ENCODE measurements around the gene PCSK6. TPM values are rescaled to one million over a fixed set of nuclear protein-coding genes. Genes with fewer than 3 reads are reported as not detected.

The PCSK6 gene
- total RNA-seq, 4 donors from 2014 or later = 1.4 to 12.8 (median 6.9) TPM

DNA sequence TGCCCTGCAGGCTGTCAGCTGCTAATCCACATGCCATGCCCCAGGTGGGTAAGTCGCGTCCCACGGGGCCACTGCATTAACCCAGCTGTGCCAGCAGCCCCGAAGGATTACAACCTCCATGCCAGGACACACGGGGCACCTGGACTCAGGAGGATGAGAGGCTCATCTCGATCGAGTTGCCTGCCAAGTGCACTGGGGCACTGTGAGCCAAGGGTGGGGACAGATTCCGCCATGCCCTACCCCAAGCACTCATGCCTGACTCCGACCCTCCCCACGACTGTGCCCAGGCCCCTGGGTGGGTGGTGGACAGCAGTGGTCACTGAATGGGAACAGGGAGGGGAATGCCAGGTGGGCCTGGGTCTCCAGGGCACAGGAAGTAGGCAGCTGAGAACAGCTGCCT, 173.8 kb downstream of the PCSK6 start:
- DNase-seq = peak in 1 of 2 donors; percentile 8
- Histone ChIP-seq H3K4me3 (no peak overlapping the region), H3K27me3 (no peaks in the 10 kb centered on the region), H3K27ac (no peak overlapping the region), H3K4me1 (no peaks in the 10 kb centered on the region), H3K9me3 (no peaks in the 10 kb centered on the region), H3K36me3 (no peaks in the 10 kb centered on the region)
- TF ChIP-seq, protein P1, sequence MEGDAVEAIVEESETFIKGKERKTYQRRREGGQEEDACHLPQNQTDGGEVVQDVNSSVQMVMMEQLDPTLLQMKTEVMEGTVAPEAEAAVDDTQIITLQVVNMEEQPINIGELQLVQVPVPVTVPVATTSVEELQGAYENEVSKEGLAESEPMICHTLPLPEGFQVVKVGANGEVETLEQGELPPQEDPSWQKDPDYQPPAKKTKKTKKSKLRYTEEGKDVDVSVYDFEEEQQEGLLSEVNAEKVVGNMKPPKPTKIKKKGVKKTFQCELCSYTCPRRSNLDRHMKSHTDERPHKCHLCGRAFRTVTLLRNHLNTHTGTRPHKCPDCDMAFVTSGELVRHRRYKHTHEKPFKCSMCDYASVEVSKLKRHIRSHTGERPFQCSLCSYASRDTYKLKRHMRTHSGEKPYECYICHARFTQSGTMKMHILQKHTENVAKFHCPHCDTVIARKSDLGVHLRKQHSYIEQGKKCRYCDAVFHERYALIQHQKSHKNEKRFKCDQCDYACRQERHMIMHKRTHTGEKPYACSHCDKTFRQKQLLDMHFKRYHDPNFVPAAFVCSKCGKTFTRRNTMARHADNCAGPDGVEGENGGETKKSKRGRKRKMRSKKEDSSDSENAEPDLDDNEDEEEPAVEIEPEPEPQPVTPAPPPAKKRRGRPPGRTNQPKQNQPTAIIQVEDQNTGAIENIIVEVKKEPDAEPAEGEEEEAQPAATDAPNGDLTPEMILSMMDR (IDR thresholded peaks at IDR 0.05) = no peak
- TF ChIP-seq POLR2A (IDR thresholded peaks at IDR 0.05) = no peak
- intact Hi-C loops (cut with DNase I; ENCODE audit: low total_unique reads) = no loop called here

DNA sequence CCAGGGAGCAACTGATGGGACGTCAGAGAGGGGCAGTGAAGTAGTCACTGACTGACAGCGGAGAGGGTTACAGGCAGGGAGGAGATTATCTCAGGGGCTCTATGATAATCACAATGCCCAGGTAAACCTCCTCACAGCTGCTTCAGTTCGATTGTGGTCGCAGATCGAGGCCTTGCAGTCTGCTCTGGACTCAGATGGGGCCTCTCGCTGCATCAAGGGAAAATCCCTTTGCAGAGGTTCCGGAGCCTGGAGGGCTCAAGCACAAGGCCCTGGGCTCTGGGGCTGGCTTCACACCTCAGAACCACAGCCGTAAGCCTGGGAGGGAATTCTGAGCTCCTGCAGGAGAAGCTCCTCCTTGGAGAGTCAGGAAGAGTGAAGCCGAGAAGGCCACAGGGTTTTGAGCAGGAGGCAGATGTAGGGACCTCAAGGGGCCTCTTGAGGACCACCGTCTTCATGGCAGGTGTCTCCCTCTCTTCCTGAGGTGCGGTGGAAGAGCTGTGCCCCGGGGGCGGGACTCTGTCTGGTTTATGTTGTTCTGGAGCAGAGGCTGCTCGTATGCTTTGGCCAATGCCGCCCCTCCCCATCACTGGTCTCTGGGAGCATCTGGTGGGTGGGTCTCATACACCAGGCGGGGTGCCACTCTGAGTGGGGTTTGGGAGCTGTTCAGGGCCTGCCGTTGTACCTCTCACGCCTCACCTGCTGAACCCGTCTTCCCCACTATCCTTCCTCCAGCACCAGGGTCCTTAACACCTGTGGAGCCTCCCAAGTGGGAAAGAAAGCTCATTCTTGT, 175.0 kb downstream of the PCSK6 start:
- Histone ChIP-seq H3K36me3 (no peaks in the 10 kb centered on the region), H3K27ac (no peak overlapping the region), H3K4me1 (no peaks in the 10 kb centered on the region), H3K4me3 (no peak overlapping the region), H3K27me3 (no peaks in the 10 kb centered on the region), H3K9me3 (no peaks in the 10 kb centered on the region)
- TF ChIP-seq, protein P1 (IDR thresholded peaks at IDR 0.05) = no peak
- TF ChIP-seq POLR2A (IDR thresholded peaks at IDR 0.05) = no peak
- peak; percentile 5 to 6 for DNase-seq
- intact Hi-C loops (cut with DNase I; ENCODE audit: low total_unique reads) = no loop called here

DNA sequence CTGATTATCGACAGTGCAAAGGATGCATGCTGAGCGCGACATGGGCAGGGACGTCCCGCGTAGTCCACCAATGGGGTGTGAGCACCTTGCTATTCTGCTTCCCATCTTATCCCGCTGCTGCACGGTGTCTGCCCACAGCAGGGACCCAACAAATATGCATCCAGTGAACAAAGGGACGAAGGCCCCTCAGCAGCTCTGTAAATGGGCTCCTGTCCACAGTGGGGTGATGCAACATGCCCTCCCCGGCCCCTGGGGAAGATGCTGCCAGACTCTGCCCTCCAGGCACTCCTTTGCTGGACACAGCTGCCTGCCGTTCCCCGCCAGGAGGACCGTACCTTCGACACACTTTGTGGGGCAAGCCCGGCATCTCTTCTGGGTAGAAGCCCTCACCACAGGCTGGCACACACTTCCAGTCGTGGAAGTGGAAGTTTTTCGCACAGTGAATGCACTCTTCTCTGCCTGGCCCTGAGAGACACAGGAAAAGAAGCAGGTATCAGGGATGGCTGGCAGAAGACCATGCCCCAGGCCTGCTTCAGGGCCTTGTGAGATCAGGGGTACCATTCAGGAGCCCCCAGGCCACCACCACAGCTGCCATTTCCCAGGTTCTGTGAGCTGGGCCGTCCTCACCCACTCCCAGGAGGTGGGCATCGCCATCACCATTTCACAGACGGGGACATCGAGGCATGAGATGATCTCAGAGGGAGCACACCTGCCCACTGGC, 176.3 kb downstream of the PCSK6 start:
- intact Hi-C loops (cut with DNase I; ENCODE audit: low total_unique reads) = no loop called here
- Histone ChIP-seq H3K36me3 (no peaks in the 10 kb centered on the region), H3K9me3 (no peaks in the 10 kb centered on the region), H3K4me1 (no peaks in the 10 kb centered on the region), H3K27ac (no peak overlapping the region), H3K4me3 (no peak overlapping the region), H3K27me3 (no peaks in the 10 kb centered on the region)
- no peak for TF ChIP-seq POLR2A (IDR thresholded peaks at IDR 0.05)
- TF ChIP-seq, protein P1 (IDR thresholded peaks at IDR 0.05) = no peak
- DNase-seq = peak in 1 of 2 donors; percentile 6

DNA sequence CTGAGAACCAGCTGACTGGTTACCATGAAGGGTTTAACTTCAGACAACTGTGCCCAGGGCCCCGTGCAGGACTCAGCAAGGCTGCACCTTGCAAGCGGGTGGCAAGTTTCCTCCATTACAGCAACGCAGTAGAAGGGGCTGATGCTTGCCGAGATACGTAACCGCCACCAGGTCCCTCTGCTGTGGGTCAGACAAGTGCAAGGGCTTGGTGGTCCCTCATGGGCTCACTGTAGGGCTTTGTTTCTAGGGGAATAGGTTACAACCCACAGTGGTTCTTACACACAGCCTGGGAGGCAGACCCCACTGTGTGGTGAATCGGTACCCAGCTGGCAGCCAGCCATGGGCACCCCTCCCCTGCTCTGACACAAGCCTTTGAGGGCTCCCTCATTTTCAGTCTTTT, 179.0 kb downstream of the PCSK6 start:
- intact Hi-C loops (cut with DNase I; ENCODE audit: low total_unique reads) = no loop called here
- H3K9me3 ChIP-seq = no peaks in the 10 kb centered on the region
- H3K4me1 ChIP-seq = no peaks in the 10 kb centered on the region
- H3K4me3 ChIP-seq = no peak overlapping the region
- no peak overlapping the region for H3K27ac ChIP-seq
- TF ChIP-seq POLR2A (IDR thresholded peaks at IDR 0.05) = no peak
- TF ChIP-seq, protein P1 (IDR thresholded peaks at IDR 0.05) = no peak
- DNase-seq = peak; percentile 8 to 11
- no peaks in the 10 kb centered on the region for H3K36me3 ChIP-seq
- no peaks in the 10 kb centered on the region for H3K27me3 ChIP-seq

DNA sequence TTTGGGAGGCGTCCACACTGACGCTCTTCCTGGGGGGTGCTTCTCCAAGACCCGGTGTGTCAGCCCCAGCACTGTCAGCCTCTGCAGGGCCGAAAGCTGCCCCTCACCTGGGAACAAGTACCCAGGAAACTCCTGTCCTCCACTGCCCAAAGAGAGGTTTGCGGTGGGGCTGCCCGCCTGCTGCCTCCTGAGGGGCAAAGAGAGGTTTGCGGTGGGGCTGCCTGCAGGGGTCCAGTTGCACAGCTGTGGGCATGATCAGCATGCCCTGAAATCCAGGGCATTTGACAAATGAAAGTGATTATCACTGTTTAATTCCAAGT, 179.4 kb downstream of the PCSK6 start:
- DNase-seq = peak; percentile 3 to 8
- no peaks in the 10 kb centered on the region for H3K9me3 ChIP-seq
- no peaks in the 10 kb centered on the region for H3K4me1 ChIP-seq
- intact Hi-C loops (cut with DNase I; ENCODE audit: low total_unique reads) = no loop called here
- TF ChIP-seq, protein P1 (IDR thresholded peaks at IDR 0.05) = no peak
- no peak overlapping the region for H3K4me3 ChIP-seq
- H3K36me3 ChIP-seq = no peaks in the 10 kb centered on the region
- no peak overlapping the region for H3K27ac ChIP-seq
- no peaks in the 10 kb centered on the region for H3K27me3 ChIP-seq

All from uterus (tissue), 4 donors.